ENCODE data around the gene RELT. TPM values are rescaled to one million over a fixed set of nuclear protein-coding genes. Genes with fewer than 3 reads are reported as not detected.

Gene RELT
- total RNA-seq, 1 experiment from 2014 or later = 12.9 TPM

- DNase-seq (ENCODE audit: low read depth) = no peak
Measured at GRCh38 chr11:73347067-73347466, 29.1 kb upstream of the RELT start.

- no peak for DNase-seq (ENCODE audit: low read depth)
Measured at GRCh38 chr11:73348838-73349237, 27.4 kb upstream of the RELT start.

- DNase-seq (ENCODE audit: low read depth) = no peak
Measured at GRCh38 chr11:73349633-73350032, 26.6 kb upstream of the RELT start.

GRCh38 chr11:73350908-73351636, 25.1 kb upstream of the RELT start:
- peak; percentile 63 for DNase-seq (ENCODE audit: low read depth)

GRCh38 chr11:73353422-73353821, 22.8 kb upstream of the RELT start:
- DNase-seq (ENCODE audit: low read depth) = no peak

GRCh38 chr11:73355109-73355508, 21.1 kb upstream of the RELT start:
- no peak for DNase-seq (ENCODE audit: low read depth)

- DNase-seq (ENCODE audit: low read depth) = no peak
Measured at GRCh38 chr11:73356979-73357860, 19.0 kb upstream of the RELT start.

- no peak for DNase-seq (ENCODE audit: low read depth)
Measured at GRCh38 chr11:73358071-73358470, 18.1 kb upstream of the RELT start.

GRCh38 chr11:73359341-73359740, 16.9 kb upstream of the RELT start:
- peak; percentile 66 for DNase-seq (ENCODE audit: low read depth)

- DNase-seq (ENCODE audit: low read depth) = peak; percentile 49
Measured at GRCh38 chr11:73359930-73360742, 16.1 kb upstream of the RELT start.

- no peak for DNase-seq (ENCODE audit: low read depth)
Measured at GRCh38 chr11:73360743-73361369, 15.3 kb upstream of the RELT start.

GRCh38 chr11:73361953-73362776, 14.0 kb upstream of the RELT start:
- no peak for DNase-seq (ENCODE audit: low read depth)

- DNase-seq (ENCODE audit: low read depth) = no peak
Measured at GRCh38 chr11:73363147-73363546, 13.1 kb upstream of the RELT start.

GRCh38 chr11:73365352-73366264, 10.6 kb upstream of the RELT start:
- DNase-seq (ENCODE audit: low read depth) = no peak

GRCh38 chr11:73366265-73366610, 10.0 kb upstream of the RELT start:
- no peak for DNase-seq (ENCODE audit: low read depth)

GRCh38 chr11:73366953-73367352, 9.2 kb upstream of the RELT start:
- DNase-seq (ENCODE audit: low read depth) = no peak

- no peak for DNase-seq (ENCODE audit: low read depth)
Measured at GRCh38 chr11:73367482-73368024, 8.6 kb upstream of the RELT start.

GRCh38 chr11:73372375-73372993, 3.7 kb upstream of the RELT start:
- DNase-seq (ENCODE audit: low read depth) = peak; percentile 41

GRCh38 chr11:73374151-73374550, 2.0 kb upstream of the RELT start:
- no peak for DNase-seq (ENCODE audit: low read depth)
